GM18499 (cell line): ENCODE results near the gene ADAMTS2.

ENCODE experiments used
- ATAC-seq: cut with Tn5 transposase; IDR thresholded peaks from one replicate; pipeline ENCODE4 v1.9.1; 2021; ENCODE audit warnings: moderate number of reproducible peaks; ENCODE audit not compliant: insufficient read depth, unreplicated experiment

ADAMTS2 gene

DNA sequence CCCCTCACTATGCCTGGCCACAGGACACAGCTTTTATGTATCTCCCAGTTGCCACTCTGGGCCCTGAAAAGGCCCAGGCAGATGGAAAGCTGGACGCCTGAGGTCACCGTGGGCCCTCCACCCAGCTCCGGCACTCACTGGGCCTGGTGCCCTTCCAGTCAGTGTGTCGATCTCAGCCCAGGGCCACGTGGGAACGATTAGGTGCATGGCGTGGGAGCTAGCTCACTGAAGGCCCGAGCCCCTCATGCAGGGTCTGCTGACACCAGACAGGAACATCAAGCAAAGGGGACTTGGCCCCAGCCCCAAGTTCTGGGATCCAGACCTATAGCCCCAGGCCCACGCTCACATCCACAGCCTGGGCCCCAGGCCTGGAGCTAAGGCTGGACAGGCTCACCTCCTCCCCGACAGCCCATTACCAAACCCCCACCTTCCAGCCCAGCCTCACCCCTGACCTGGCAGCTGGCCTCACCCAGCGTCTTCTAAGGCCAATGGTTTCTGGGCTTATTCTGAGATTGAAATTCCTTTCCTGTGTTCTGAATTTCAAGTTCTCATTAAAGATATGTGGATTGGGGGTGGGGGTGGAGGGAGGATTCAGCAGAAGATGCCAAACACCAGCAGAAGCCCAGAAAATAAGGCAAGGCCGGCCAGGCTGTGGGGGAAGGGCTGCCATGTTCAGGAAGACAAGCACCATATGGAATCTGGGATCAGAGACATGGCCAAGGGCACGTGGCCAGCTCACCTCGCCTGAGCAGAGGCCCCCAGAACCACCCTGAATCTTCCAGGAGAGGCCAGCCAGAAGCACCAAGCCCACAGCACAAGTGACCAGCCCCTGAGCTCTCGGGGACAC lies 74.5 kb downstream of the ADAMTS2 start:
- ATAC-seq, result no peak

DNA sequence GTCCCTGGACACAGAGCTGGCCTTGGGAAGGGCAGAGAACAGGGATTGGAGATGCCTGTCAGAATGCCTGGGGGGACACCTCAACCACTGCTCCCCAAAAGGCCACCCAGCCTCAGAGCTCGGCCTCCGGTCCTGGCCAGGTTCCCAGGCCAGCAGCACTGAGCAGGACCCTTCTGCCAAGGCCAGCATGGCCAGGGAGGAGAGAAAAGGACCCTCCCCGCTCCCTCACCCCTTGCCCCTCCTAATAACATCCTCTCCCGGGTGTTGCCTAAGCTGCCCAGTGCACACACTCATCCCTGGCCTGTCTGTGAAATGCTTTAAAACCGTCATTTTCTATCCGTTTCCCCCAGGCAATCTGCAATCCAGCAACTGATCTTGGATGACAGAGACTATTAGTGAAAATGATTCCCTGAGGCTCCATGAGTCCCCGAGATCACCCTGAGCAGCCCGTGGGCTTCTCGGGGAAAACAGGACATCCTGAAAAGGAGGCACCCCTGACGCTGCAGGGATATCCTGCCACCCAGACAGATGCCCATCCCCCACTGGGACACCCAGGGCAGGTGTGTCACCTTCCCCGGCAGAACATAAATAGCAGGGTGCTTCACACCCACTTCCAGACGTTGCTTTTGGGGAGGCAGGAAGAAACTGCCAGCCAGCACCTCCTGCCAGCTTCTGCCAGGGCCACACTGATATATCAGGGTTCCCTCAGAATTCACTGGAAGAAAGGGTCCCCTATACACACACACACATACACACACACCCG lies 75.3 kb downstream of the ADAMTS2 start:
- no peak for ATAC-seq

GRCh38 chr5:179268966-179269693 lies 76.1 kb downstream of the ADAMTS2 start:
- no peak for ATAC-seq

DNA sequence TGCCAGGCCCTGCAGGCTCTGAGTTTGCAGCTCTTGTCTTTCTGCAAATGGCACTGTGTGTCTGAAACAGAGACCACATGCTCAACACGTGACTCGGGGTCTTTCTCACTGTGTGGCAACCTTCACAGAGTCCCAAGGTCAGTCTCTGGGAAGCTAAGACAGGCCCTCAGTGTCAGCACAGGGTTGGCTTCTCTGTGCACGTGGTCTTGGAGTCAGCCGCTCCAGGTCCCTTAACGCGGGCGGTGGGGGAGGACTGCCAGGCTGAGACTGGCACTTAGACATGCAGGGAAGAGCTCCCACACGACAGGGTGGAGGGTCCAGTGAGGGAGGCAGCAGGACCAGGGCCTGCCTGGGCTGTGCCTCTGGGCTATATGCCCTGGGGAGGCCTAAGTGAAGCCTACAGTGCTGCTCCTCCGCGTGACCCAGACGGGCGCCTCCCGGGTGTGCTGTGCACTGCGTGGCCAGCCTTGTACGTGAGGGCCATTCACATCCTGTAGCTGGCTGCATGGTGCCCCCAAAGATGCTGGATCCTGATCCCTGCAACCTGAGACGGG lies 76.8 kb downstream of the ADAMTS2 start:
- no peak for ATAC-seq

GRCh38 chr5:179267671-179268083 lies 77.6 kb downstream of the ADAMTS2 start:
- ATAC-seq, result no peak

GRCh38 chr5:179267071-179267670 lies 78.1 kb downstream of the ADAMTS2 start:
- no peak for ATAC-seq

GRCh38 chr5:179266291-179267070 lies 78.8 kb downstream of the ADAMTS2 start:
- no peak for ATAC-seq

- no peak for ATAC-seq
These were observed 79.6 kb downstream of the ADAMTS2 start for GRCh38 chr5:179265514-179266290.

GRCh38 chr5:179264783-179265513 lies 80.3 kb downstream of the ADAMTS2 start:
- ATAC-seq, result no peak

DNA sequence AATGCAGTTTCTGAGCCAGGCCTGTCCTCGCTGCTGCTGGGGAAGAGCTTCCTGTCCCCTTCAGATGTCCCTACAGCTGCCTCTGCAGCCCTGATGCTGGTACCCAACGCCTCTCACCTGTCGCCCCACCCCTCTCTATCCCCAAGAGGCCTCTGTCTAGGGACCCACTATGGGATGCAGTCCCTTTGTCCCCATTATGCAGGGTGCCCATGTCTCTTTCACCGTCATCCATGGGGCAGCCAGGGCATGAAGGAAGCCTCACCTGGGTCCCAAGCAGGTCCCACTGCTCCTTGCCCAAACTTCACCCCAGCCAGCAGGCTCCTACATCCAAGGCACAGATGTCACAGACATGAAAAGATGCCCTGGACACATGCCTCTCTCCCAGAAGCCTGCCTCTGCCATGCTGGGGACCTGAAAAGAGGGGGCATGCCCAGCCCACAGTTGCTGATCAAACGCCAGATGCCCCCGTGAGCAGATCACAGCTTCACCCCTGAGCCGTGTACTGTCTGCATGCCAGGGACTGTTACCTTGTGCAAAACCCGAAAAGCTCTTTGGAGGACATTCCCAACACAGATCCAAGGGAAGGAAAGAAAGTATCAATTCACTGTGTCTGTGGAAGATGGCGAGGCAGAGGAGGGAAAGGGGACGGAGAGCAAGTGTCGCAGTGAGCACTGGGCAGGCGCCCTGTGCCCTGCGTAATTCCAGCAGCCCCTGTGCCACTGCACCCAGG lies 81.0 kb downstream of the ADAMTS2 start:
- ATAC-seq, result no peak

- ATAC-seq, result no peak
These were observed 81.7 kb downstream of the ADAMTS2 start for GRCh38 chr5:179263391-179264052.

GRCh38 chr5:179262126-179262920 lies 82.9 kb downstream of the ADAMTS2 start:
- ATAC-seq, result no peak

DNA sequence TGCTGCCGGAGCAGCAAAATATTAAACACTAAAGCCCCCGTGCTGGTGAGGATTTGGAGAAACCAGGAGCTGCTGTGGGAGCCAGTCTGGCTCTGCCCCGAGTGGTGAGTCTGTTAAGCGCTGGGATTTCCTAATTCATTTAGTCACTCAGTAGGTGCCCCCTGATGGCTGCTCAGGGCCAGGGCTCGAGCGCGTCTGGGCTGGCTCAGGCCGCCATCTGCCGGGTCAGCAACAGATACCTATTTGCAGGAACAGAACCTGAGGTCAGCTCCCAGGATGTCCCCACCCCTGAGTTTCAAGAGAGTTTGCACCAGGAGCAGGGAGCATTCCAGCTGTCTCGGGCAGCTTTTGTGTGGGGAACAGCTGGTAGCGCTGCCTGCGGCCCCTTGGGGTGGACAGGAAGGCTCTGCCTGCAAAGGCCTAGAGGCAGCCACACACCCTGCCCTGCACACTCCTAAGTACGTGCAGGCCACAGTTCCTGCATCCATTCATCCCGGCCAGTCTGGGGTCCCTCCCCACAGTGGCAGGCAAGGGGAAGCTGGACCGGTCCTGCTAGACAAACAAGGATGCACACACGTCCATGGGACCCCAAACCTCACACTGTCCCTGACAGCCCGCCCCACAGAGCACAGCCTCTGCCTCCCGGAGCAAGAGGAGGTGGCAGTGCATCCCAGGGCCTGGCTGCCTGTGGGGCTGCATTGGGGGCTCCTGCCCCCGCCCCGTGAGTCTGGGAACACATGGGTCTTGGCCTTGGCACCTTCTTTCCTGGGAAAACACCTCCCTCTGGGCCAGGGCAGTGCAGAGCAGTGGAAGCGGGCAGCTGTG lies 83.7 kb downstream of the ADAMTS2 start:
- no peak for ATAC-seq

- no peak for ATAC-seq
These were observed 84.8 kb downstream of the ADAMTS2 start for GRCh38 chr5:179260324-179261070.
